HTERT RPE-1 (cell line): ENCODE measurements around the gene RAP1A.

Experiments
- in situ Hi-C: fragments of 300-500 bp; cut with MboI; formaldehyde crosslinking; loops from 4 replicates; pipeline ENCODE4 v1.14.3; 2020; ENCODE audit warnings: low sequenced_read_pairs

RAP1A gene

DNA sequence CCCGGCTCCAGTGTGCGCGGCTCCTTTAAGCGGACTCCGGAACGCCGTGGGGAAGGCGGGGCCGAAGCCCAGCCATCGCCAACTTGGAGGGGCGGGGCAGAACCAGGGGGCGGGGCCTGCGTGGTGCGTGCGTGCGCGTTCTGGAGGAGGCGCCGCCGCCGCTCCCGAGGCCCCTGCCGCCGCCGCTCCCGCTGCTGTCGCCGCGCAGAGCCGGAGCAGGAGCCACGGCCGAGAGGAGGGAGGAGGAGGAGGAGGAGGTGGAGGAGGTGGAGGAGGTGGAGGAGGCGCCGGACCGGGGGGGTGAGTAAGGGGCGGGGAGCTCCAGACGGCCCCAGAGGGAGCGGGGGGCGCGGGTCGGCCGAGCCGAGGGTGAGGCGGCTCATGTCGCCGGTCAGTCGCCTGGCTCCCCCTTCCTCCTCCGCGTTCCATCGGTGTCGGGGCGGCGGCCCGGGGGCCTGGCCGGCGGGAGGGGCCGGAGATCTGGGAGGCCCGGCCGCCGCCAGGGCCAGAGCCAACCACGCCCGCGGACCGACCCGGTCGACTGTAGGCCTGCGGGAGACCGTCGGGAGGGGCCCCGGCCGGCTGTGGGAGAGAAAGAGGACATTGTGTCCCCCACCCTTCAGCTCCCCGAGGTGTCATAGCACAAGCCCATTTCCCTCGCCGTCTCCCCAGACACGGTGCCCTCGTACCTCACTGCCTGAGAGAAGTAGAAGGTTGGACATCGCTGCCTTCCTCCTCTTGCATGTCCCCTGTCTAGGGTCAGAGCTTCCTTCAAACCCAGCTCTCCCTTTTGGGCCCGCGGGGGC lies at the start of gene RAP1A:
RAP1A (plus strand) TSS at position 155 of the 806 bp plus-strand sequence. CDS start 71,572 bp downstream, outside the sequence.
- in situ Hi-C loops = no loop called here

DNA sequence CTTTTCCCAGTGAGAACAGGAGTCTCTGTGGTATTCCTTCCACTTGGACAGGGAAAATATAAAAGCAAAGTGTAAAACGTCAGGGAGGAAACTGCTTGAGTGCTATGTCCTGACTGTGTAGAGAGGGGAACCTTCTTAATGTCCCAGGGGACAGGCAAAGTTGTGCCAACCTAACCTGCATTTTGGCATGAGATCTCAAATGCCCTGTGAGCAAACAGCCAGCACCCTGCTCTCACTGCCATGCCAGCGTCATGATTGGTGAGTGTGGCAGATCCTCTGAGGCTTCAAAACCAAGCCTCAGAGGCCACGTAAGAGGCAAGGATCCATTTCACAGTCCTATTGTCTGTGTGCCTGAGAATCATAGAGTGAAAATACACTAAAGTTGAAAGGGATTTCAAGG lies 49.7 kb upstream of the RAP1A start:
- in situ Hi-C loops = no loop called here

DNA sequence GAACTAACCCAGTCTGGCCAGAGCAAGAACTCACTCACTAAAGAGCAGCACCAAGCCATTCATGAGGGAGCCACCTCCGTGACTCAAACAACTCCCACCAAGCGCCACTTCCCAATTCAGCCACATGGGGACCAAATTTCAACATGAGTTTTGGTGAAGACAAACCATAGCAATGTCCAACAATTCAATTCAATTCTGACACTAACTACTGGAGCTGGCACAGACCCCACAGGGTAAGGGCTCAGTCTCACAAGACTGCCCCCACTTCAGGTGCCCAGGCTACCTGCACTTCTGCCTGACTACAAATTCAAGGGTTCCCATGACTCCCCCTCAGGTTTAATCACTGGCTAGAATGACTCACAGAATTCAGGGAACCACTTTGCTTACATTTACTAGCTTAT lies 48.8 kb upstream of the RAP1A start:
- in situ Hi-C loops = no loop called here

DNA sequence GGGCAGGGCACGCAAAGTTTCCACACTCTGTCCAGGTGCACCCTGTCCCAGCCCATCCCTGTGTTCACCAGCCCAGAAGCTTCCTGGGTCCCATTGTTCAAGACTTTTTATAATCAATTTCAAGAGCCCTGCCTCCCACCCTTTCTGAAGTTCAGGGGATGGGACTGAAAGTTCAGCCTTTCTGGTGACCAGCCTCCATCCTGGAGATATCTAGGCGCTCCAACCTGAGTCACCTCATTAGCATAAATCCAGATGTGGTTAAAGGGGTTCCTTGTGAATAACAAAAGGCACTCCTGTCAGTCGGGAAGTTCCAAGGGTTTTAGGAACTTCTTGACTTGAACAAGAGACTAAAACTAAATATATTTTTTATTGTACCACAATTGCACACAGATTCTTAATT lies 48.4 kb upstream of the RAP1A start:
- in situ Hi-C loops = no loop called here

DNA sequence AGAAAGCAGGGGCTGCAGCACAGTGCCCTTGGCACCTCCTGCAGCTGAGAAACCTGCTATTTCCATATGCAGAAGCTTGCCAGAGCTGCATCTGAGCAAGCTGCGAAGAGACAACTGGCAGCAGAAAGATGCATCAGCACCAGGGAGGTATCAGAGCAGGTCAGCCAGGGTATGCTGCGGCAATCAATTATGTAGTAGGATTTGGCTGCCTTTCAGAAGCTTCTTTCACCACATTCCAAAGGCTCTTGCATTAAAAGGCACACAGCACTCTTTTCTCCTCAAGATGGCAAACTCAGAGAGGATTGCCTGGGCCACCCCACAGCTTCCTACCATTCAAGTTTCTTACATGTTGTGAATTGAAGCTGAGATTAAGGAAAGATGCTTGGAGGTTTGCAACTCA lies 47.6 kb upstream of the RAP1A start:
- in situ Hi-C loops = no loop called here

DNA sequence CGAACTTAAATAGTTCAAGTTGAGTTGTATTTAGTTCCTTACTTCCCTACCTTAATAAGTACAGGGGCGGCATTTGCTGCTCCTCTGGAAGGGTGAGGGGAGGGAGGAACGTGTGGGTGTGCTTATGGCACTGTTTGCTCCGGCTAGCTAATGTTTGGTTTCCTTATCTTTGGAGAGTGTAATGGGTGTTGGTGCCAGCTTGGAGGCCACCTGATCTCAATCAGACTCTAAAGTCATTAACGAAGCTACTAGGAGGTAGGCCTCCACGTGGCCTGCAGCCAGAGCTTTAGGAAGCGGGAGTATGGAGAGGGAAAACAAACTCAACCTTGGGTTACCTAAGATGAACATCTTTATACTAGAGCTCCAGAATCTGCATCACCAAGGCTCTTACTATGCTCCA lies 43.0 kb upstream of the RAP1A start:
- in situ Hi-C loops = no loop called here

DNA sequence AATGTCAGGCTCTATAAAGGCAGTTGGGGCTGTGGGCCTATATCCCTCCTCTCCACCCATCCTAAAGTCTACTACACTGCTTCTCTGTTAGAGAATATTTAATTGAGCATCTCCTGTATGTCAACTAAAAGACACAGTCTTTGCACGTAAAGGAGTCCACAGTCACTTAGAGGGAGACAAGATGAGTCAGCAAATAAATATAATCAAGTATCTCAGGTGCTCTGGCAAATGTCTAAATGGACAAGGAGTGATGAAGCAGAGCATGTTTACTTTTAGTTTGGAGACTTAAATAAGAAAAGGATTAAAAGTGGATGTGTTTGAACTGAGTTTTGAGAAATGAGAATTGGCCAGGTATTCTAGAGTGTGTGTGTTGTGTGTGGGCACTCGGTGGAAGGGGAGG lies 41.8 kb upstream of the RAP1A start:
- in situ Hi-C loops = no loop called here

DNA sequence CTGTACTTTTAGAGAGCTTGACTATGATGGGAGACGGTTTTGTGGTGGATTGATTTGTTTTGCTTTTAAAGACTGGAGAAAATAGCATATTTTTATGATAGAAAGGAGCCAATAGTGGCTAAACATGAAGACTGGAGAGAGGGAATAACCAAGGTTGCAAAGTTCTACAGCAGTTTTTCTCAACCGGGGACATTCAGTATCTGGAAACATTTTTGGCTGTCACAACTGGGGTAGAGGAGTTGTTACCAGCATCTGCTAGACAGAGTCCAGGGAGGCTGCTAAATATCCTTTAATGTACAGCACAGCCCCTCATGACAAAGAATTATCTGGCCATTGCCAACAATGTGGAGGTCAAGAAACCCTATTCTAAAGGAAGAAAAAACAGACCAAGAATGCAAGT lies 38.4 kb upstream of the RAP1A start:
- in situ Hi-C loops = no loop called here

DNA sequence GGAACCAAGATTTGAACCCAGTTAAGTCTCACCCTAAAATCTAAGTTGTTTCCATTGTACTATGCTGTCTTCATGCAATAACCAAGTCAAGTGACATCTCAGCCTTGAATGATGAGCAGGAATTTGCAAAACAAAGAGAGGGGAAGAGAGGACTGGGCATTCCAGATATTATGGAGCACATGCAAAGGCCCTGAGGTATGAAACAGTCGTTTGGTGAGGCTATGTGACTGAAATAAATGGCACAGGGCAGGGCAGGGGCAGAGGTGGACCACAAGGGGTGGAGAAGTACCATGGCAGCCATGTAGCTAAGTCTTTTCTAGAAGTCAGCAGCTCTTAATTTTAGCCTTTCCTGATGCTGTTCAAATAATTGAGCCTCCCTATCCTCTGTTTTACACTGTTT lies 37.6 kb upstream of the RAP1A start:
- in situ Hi-C loops = no loop called here

DNA sequence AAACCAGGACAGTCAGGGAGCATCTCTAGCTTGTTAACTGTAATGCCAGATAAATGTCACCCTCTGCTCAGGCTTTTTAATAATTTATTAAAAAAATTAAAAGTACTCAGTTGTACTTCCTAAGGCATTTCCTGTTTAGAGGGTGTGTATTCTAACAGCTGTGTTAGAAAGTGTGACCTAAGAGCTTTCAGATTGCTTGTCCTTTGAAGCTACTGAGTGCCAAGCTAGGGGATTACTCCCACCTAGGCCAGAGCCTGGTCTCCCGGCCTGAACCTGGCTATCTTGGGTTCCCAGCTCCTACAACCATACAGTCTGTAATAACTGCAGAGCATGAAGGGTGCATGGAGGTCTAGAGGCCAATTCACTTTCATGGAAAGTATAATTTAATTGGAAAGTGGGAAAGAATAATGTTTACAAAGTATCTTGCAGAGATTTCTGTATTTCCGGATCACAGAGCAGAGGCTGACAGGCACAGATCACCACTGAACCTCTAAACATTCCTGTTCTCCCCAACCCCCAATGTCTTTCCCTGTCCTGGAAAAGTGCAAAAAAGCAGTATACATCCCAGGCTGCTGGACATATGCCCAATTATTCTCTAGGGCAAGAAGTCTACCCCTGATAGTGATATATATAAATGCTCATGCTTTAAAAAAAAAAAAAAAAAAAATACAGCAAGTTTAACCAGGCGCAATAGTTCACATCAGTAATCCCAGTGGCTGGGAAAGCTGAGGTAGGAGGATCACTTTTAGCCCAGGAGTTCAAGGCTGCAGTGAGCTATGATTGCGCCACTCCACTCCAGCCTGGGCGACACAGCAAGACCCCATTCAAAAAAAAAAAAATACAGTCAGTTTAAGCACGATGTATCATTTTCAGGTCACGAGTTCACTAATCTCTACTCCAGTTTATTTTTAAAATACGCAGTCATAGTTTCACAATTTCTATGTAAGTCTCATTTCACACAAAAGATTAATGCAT lies 36.7 kb upstream of the RAP1A start:
- in situ Hi-C loops = no loop called here

DNA sequence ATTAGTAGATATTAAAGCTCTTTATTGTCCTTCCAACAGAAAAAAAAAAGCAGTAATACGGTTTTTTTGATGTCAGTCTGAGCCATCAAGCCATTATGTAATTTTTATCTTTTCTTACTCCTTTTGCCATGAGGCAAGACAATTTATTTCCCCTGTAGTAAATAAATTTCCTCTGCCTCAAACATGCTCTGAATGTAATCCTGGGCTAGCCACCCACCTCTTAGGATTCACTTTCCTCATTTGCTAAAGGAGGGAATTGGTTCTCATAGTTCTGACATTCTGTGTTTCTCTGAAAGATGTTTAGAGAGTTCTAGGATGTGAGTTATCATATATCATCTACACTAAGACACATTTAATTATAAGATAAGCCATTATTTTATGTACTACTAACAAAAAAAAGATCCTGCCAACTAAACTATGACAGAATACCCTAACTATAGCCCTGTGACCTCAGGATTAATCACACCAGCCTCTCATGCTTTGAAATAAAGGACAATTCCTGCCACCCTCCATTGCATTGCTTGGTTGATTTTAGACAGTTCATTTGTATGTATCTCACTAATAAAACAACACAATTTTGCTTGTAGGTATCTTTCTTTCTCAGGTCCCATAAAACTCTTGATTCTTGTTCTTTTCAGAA lies 34.0 kb upstream of the RAP1A start:
- in situ Hi-C loops = no loop called here

DNA sequence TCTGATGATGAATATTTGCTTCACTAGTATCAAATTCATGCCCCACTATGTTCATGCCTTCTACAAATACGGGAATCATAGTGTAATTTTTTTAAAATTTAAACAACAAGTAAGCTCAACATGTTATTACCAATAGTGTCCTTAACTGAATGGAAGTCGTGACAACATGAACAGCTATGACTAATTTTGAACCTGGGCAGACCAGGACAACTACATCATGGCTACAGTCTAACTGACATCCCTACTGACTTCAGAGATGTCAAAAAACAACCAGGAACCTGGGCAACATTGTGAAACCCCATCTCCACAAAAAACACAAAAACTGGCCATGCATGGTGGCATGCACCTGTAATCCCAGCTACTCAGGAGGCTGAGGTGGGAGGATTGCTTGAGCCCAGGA lies 33.5 kb upstream of the RAP1A start:
- in situ Hi-C loops = no loop called here

DNA sequence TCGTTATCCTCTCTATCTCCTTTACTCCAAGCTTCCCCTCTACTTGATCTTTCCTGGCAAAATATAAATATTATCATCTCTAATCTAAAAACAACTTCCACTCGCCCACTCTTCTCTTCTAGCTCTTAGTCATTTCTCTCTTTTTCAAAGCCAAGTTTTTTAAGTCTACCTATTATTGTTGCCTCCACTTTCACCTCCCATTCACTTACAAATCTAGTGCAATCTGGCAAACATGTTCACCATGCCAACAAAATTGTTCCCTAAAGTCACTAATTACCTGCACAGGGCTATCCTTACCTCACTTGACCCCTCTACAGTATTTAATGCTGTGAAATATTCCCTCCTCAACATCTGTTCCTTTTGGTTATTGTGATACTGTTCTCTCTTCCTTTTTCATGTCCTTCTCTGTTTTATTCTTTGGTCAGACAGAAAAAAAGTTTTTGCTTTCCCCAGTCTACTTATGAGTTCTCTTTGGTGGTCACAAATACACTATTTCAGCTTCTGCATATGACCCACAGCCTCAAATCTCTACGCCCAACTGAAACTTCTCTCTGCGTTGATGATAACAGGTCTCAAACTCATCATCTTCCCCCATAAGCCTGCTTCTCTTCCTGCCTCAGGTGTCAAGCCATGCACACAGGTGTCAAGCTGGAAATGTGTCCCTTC lies 31.9 kb upstream of the RAP1A start:
- in situ Hi-C loops = no loop called here

DNA sequence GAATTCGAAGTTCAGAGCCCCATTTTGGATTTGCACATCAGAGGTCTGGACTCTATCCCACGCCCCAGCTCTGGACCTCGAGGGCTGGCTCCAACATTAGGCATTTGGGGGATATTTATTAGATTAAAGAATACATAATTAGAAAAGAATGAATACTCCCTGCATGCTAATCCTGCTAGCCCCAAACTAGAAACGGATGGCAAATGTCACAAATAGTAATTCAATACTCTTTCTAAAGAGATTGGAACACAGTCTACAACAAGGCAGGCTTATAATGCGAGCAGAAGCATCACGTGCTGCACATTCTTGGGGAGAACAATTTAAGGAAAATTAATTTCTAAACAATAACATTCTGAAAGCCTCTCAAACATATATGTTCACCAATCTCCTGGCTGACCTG lies 27.7 kb upstream of the RAP1A start:
- in situ Hi-C loops = no loop called here

DNA sequence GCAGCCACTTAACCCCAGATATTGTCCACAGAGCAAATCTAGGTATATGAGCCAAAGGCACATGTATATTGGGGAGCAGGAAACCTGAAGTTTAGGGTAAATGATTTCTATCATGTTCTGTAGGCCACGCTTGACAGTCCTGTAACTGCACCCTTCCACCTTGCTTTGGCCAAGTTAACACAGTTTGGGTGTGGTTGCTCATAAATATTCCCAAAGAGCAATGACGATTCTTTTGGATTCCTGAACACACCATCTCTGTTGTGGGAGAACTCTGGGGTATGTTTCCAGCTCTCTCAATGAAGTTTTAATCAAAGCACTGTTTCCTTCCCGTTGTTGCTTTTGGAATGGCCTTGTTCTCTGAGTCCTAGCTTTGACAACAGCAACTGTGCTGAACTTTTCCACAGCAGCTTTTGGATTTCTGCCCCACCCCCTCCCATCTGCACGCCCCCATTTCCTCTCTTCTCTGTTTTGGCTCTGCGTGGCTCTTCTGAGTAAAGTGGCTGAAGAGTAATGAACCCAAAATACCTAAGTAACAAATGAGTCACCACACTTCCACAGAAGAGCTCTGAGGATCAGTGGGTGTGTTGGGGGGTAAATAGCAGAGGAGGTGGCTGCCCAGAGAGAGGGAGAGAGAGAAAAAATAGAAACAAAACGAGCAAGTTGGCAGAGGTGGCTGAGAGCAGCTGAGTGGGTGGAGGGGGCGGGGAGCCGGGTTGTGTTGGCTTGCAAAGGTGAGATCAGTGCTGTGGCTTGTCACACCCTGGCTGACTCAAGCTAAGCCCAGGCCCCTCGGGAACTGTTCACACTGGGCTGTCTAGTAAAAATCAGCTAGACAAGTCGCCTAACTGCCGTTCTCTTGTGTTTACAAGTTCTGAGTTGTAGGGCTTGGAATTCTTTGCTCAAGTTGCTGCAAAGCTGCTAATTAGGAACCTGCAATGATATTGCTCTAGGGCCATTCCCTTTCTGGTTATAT lies 26.9 kb upstream of the RAP1A start:
- in situ Hi-C loops = no loop called here

DNA sequence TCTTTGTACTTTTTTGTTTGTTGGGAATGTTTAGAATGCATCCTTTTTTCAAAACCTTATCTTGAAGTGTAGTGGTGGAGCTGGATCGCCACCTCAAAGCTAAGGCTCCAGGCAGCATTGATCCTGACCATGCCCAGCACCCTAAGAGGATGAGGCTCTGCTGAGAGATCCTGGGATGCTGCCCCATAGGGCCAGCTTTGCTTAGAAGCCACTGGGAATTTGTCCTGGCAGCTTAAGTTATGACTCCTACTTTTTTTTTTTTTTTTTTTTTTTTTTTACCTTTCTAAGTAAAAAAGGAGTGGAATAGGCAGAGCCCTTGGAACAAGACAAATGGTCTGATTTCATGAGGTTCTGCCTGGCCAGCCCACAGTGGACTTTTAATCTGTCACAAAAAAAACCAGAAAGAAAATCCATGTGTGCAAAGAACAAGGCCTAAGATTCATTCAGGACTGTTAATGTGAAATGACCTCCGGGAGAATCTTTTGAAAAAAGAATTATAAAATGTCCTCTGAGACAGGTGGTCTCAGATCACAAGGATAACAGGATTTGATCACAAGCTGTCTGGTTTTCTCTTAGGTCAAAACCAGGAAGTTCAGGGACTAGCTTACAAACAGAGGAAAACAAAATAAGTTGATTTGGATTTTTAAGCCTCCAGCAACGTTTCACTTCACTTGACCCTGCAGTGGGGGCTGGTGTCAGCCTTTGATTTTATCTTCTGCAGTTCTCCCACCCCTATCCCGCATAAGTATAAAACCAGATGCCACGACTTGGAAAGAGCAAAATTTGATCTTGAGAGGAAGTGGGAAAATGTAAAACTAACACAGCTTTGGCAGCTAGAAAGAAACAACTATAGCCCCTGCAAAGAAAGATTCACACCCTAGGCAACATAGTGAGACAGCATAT lies 25.9 kb upstream of the RAP1A start:
- in situ Hi-C loops = no loop called here

DNA sequence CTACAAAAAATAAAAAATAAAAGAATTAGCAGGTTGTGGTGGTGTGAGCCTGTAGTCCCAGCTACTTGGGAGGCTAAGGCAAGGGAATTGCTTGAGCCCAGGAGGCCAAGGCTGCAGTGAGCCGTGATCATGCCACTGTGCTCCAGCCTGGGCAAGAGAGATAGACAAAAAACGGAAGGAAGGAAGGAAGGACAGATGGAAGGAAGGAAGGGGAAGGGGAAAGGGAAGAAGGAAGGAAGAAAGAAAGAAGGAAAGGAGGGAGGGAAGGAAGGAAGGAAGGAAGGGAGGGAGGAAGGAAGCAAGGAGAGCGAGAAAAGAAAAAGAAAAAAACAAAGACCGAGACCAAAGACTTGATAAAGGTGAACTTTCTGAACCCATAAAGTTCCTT lies 25.3 kb upstream of the RAP1A start:
- in situ Hi-C loops = no loop called here

DNA sequence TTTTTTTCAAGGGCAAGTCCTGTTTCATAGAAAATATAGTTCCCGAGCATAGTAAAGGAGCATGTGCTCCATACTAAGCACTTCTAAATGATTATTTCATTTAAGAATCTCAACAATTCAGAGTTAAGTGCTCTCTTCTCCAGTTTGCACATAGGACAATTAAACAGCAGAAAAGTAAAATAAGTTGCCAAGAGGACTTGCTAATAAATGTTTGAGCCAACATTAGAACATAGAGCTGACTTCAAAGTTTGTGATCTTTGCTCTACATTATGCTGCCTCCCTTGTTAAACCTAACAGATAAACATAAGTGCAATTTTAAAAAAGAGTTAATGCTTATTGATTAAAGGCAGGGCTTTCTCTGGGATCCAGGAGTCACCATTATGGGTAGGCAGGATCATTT lies 23.8 kb upstream of the RAP1A start:
- in situ Hi-C loops = no loop called here

DNA sequence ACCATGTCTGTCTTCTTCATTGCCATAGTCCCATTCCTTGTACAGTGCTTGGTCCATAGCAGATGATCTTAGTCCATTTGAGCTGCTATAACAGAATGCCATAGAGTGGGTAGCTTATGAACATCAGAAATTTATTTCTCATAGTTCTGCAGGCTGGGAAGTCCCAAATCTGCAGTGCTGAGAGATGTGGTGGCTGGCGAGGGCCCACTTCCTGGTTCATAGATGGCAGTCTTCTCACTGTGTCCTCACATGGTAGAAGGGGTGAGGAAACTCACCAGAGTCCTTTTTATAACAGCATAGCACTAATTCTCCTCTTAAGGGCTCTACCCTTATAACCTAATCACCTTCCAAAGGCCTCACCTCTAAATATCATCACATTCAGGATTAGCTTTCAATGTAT lies 23.1 kb upstream of the RAP1A start:
- in situ Hi-C loops = no loop called here
